Measurements from ENCODE around the gene ACOXL. TPM values are rescaled to one million over a fixed set of nuclear protein-coding genes. Genes with fewer than 3 reads are reported as not detected.

ACOXL gene
- total and polyA plus RNA-seq, 2 of the 8 experiments (the other 6 are each of a cell fraction or from before 2014, with no cell fraction given): 11.4 to 20.6 TPM

GRCh38 chr2:110717734-110718133, 14.6 kb upstream of the ACOXL start (continued):
- TF ChIP-seq ZNF274 (IDR thresholded peaks at IDR 0.05; ENCODE audit: borderline replicate concordance, extremely low read depth, low read length): no peak
- TF ChIP-seq CEBPB (IDR thresholded peaks at IDR 0.05; ENCODE audit: low read depth, low read length): no peak
- TF ChIP-seq CHD1 (IDR thresholded peaks at IDR 0.05; ENCODE audit: low read depth, low read length): no peak
